Esophagus muscularis mucosa (tissue), 4 donors: ENCODE measurements around the gene OR52I1.

Experiments used
- CTCF ChIP-seq, 3 experiments: fragments of 200-600 bp in 2 of 3; fragments of 450-650 bp in 1 of 3; sonication (generic) in 2 of 3; IDR thresholded peaks; one replicate each; pipeline ENCODE4 v1.5.1; 2017 to 2019; ENCODE audit warnings: antibody characterized with exemption in 3 of 3, mild to moderate bottlenecking in 2 of 3, moderate library complexity in 1 of 3
- EP300 ChIP-seq: sonication (generic); formaldehyde crosslinking; IDR thresholded peaks from one replicate; pipeline ENCODE4 v1.6.1; 2017; ENCODE audit warnings: antibody characterized with exemption
- POLR2A ChIP-seq: fragments of 450-650 bp; IDR thresholded peaks from one replicate; pipeline ENCODE4 v1.6.1; 2017; ENCODE audit warnings: antibody characterized with exemption, moderate library complexity, mild to moderate bottlenecking, low read depth
- POLR2AphosphoS5 ChIP-seq, 2 donors: sonication (generic); formaldehyde crosslinking; IDR thresholded peaks; one replicate each; pipeline ENCODE4 v1.6.1; 2017; ENCODE audit warnings: antibody characterized with exemption in 2 of 2

GRCh38 chr11:4626207-4627099 lies 32.6 kb downstream of the OR52I1 start:
- TF ChIP-seq CTCF (IDR thresholded peaks at IDR 0.05) (peak; percentile 50 to 63 (median 58)), POLR2AphosphoS5 (IDR thresholded peaks at IDR 0.05) (no peak), POLR2A (no peak), EP300 (no peak)
